ENCODE measurements around the gene RBMS1. TPM values are rescaled to one million over a fixed set of nuclear protein-coding genes. Genes with fewer than 3 reads are reported as not detected.
"Not testable (repeated sequence)": the region's sequence is repeated elsewhere in the genome, so short reads cannot be mapped to it uniquely, and the experiment has no call there.

Gene RBMS1
- total and polyA plus RNA-seq, 12 donors = 22.6 to 77.7 (median 59.0) TPM

- DNase-seq = no peak
- peaks cover 0 to 9% (median 0%) of the 10 kb centered on the region in 7 donors for H3K27me3 ChIP-seq
- H3K36me3 ChIP-seq = no peaks in the 10 kb centered on the region
- intact Hi-C loops (cut with DNase I) = loop anchor here in 8 of 10 donors (5.0 to 10.0 kb wide), 14 partner anchors 59 to 484 kb away; no protein-coding TSS in a partner anchor
- peak overlapping the region in 8 of 10 donors; percentile 95 to 99 (median 97) for H3K27ac ChIP-seq
- TF ChIP-seq CTCF (IDR thresholded peaks at IDR 0.05) = no peak
- 27 to 28% methylated on average over 8 of the region's 8 CpGs for WGBS, 2 donors
- H3K4me1 ChIP-seq = peaks cover 0 to 61% (median 45%) of the 10 kb centered on the region in 9 donors
- H3K9me3 ChIP-seq = no peaks in the 10 kb centered on the region
- ATAC-seq = no peak
- peak overlapping the region in 9 of 10 donors; percentile 73 to 92 (median 89) for H3K4me3 ChIP-seq
Measured at GRCh38 chr2:160490733-160491685, 2.6 kb downstream of the RBMS1 start.

- intact Hi-C loops (cut with DNase I) = loop anchor here in 4 of 10 donors (5.0 to 10.0 kb wide), 3 partner anchors 37 to 74 kb away; no protein-coding TSS in a partner anchor
- Histone ChIP-seq H3K27me3 (no peaks in the 10 kb centered on the region), H3K27ac (peak overlapping the region in 1 of 10 donors; percentile 98), H3K9me3 (no peaks in the 10 kb centered on the region), H3K4me3 (no peak overlapping the region), H3K36me3 (no peaks in the 10 kb centered on the region), H3K4me1 (peaks cover 0 to 65% (median 52%) of the 10 kb centered on the region in 9 donors)
- ATAC-seq (no peak), DNase-seq (no peak)
- TF ChIP-seq CTCF (IDR thresholded peaks at IDR 0.05) = no peak
- WGBS, 2 donors = 95 to 98% methylated on average over 1 of the region's 1 CpG
Measured at GRCh38 chr2:160489111-160489510, 4.5 kb downstream of the RBMS1 start.

GRCh38 chr2:160488289-160488688 is 5.3 kb downstream of the RBMS1 start:
- ATAC-seq, H3K36me3 ChIP-seq, H3K27me3 ChIP-seq, H3K9me3 ChIP-seq, DNase-seq, H3K27ac ChIP-seq, H3K4me3 ChIP-seq: not testable (repeated sequence)
- intact Hi-C loops (cut with DNase I) = loop anchor here in 4 of 10 donors (5.0 to 10.0 kb wide), 3 partner anchors 36 to 73 kb away; no protein-coding TSS in a partner anchor
- WGBS, 2 donors = 82 to 84% methylated on average over 12 of the region's 12 CpGs
- H3K4me1 ChIP-seq = peaks cover 0 to 71% (median 58%) of the 10 kb centered on the region in 9 donors

- Histone ChIP-seq H3K4me1 (peaks cover 0 to 86% (median 69%) of the 10 kb centered on the region in 9 donors), H3K4me3 (no peak overlapping the region), H3K9me3 (no peaks in the 10 kb centered on the region), H3K27me3 (no peaks in the 10 kb centered on the region), H3K36me3 (no peaks in the 10 kb centered on the region), H3K27ac (peak overlapping the region in 2 of 10 donors; percentile 16 to 19)
- DNase-seq = no peak
- peak in 1 of 8 donors; percentile 60 for ATAC-seq
- TF ChIP-seq CTCF (IDR thresholded peaks at IDR 0.05) = no peak
- 85 to 86% methylated on average over 1 of the region's 1 CpG for WGBS, 2 donors
- intact Hi-C loops (cut with DNase I) = loop anchor here in 4 of 10 donors (5.0 to 10.0 kb wide), 3 partner anchors 34 to 72 kb away; no protein-coding TSS in a partner anchor
Measured at GRCh38 chr2:160486341-160486740, 7.3 kb downstream of the RBMS1 start.
